ENCODE data around the gene CYP4F2. TPM values are rescaled to one million over a fixed set of nuclear protein-coding genes. Genes with fewer than 3 reads are reported as not detected.

Gene CYP4F2
- total and polyA plus RNA-seq, 10 of the 15 experiments (the other 5 are each of a cell fraction or from before 2014, with no cell fraction given), result 0.08 to 3.5 (median 0.63) TPM

GRCh38 chr19:15838351-15838750, 59.5 kb downstream of the CYP4F2 start:
- TF ChIP-seq YY1 (IDR thresholded peaks at IDR 0.05; ENCODE audit: low read depth, low read length), result no peak
- no peak for TF ChIP-seq HSF1 (IDR thresholded peaks at IDR 0.05; ENCODE audit: low read depth, low read length)
- TF ChIP-seq SUPT20H (IDR thresholded peaks at IDR 0.05; ENCODE audit: borderline replicate concordance, control insufficient read depth, low read depth, low read length), result no peak
- no peak for TF ChIP-seq SP1 (IDR thresholded peaks at IDR 0.05; ENCODE audit: low read depth, low read length)
- no peak for TF ChIP-seq HDAC6 (IDR thresholded peaks at IDR 0.05; ENCODE audit: unreplicated experiment)
- no peak for TF ChIP-seq RUNX3 (IDR thresholded peaks at IDR 0.05; ENCODE audit: low read length)
- no peak for TF ChIP-seq MLLT1 (IDR thresholded peaks at IDR 0.05)
- TF ChIP-seq RFX5 (IDR thresholded peaks at IDR 0.05; ENCODE audit: low read depth, low read length), result no peak
- no peak for TF ChIP-seq TCF12 (IDR thresholded peaks at IDR 0.05; ENCODE audit: low read depth, low read length)
- RAD21 ChIA-PET (ENCODE audit: unreplicated experiment), result no interaction called here
- H3K4me2 ChIP-seq (ENCODE audit: control insufficient read depth, insufficient read depth), result no peak overlapping the region
- H3K27me3 ChIP-seq (replicated peaks in 1 of 2; ENCODE audit: control insufficient read depth in 2 of 2, insufficient read depth in 2 of 2, low read length in 1 of 2), result no peaks in the 10 kb centered on the region
- H3K27ac ChIP-seq (ENCODE audit: control insufficient read depth, insufficient read depth), result no peak overlapping the region
- no peaks in the 10 kb centered on the region for H4K20me1 ChIP-seq (ENCODE audit: control insufficient read depth, insufficient read depth)
- no peak for ATAC-seq
- H3K4me3 ChIP-seq, result no peak overlapping the region
- no TSS peak for BruUV-seq (replicated peaks)
- no peaks in the 10 kb centered on the region for H3K4me1 ChIP-seq (ENCODE audit: control insufficient read depth, insufficient read depth, low read length)
- DNase-seq (ENCODE audit: low read depth, low spot score), result no peak
- H3K9me3 ChIP-seq (replicated peaks; ENCODE audit: control insufficient read depth, insufficient read depth, low read length), result no peaks in the 10 kb centered on the region; the same call in 2 of the 3 replicates
- POLR2A ChIA-PET, result no interaction called here
- intact Hi-C loops (cut with micrococcal nuclease; ENCODE audit: unreplicated experiment), result no loop called here
- no peaks in the 10 kb centered on the region for H3K79me2 ChIP-seq (ENCODE audit: control insufficient read depth, insufficient read depth, low read length)
- SMC1A ChIA-PET (ENCODE audit: uncharacterized antibody, unreplicated experiment), result interaction anchor here (1.5 kb wide), 1 partner anchor 347 kb away, joined by 5 read pairs; the partner anchor contains the start of gene FAM32A
- WGBS (ENCODE audit: insufficient coverage, insufficient replicate concordance, low lambda C conversion rate, missing lambda C conversion rate), result 94% methylated on average over 3 of the region's 3 CpGs
- CTCF ChIA-PET, result no interaction called here
- H2AFZ ChIP-seq (ENCODE audit: control insufficient read depth, low read depth, low read length), result no peak overlapping the region
- no peaks in the 10 kb centered on the region for H3K36me3 ChIP-seq (ENCODE audit: control insufficient read depth in 2 of 2, insufficient read depth in 2 of 2, low read length in 1 of 2)
- FAIRE-seq, result no peak
- no peak overlapping the region for H3K9ac ChIP-seq (ENCODE audit: control insufficient read depth, insufficient read depth, low read length)
- in situ Hi-C loops (cut with MboI), result no loop called here

Measured in GM12878 (cell line).